OCI-LY3 (cell line): ENCODE measurements around the gene RNASEH2B.

Experiments used
- CTCF ChIP-seq: fragments of 200-600, 300-600 bp; sonication (generic); IDR thresholded peaks from 2 replicates; pipeline ENCODE4 v1.5.1; 2014; ENCODE audit warnings: antibody characterized with exemption, low read length, low read depth
- EZH2phosphoT487 ChIP-seq: fragments of 200-600 bp; shearing (Covaris generic); IDR thresholded peaks from 2 replicates; pipeline ENCODE4 v1.6.1; 2018; ENCODE audit warnings: antibody characterized with exemption, mixed run types, low read depth

GRCh38 chr13:50893211-50893852 is 16.3 kb upstream of the RNASEH2B start:
- TF ChIP-seq CTCF (no peak), EZH2phosphoT487 (no peak)
